Urothelium cell line (cell line): ENCODE measurements around the gene RABIF.
"Not testable (repeated sequence)": the region's sequence is repeated elsewhere in the genome, so short reads cannot be mapped to it uniquely, and the experiment has no call there.

ENCODE experiments used
- DNase-seq: peaks from one replicate; pipeline ENCODE4 v3.0.0; 2011; ENCODE audit warnings: low spot score, mixed read lengths
- FAIRE-seq: peaks from 2 replicates; lab custom pipeline; 2011; peaks lifted over from hg19 to GRCh38; lab: Jason Lieb, UNC

The RABIF gene

DNA sequence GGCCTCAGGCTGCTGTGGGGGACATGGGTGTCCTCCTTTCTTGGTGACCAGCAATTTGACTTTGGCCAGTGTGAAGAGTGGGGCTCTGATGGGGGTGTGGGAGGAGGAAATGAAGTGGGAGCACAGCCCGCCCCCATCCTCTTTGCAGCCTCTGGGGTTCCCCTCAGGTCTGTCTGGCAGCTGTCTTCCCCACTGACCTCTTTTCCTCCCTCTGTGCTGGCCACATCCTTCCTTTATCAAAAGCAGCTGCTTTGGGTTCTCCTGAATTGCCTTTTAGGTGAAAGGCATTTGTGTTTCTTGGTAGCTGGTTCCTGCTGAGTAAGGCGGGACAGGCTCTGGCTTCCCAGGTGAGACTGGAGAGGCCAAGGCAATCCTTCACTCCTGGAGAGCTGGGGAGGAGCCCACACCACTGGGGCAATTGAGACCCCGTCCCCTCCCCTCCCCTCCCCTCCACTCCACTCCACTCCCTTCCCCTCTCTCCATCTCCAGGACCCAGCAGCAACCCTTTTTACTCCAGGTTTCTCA, 53.3 kb downstream of the RABIF start:
- FAIRE-seq (no peak), DNase-seq (no peak)

DNA sequence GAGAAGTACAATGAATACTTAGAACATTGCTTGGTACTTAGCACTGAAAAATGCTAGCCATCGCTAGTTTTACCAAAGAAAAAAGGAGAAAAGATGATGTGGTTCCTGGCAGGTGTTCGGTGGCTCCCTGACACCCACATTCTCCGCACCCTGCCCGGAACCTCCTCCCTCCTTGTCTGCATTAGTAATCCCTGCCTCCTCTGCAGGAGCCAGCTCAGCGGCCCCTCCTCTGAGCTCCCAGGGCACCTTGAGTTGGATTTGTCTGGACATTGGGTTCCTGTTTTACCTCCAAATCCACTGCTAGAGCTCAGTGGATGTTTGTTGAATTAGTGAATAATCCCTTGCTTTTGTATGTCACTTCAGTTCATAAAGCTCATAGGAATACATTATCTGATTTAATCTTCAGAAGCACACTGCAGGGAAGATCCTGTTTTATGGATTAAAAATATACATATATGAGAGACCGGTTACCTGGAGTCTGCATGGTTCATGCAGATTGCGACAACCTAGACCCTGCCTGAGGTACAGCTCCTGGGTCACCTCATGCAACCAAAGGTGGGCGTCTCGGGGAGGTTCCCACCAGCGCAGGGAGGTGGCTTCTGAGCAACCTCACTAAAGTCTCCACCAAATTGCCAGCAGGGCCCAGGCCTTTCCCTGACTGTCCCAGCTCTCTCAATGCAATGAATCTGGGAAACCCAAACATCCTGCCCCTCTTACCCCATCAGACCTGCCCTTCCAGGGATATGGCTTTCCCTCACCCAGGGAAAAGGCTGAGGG, 54.0 kb downstream of the RABIF start:
- DNase-seq = no peak
- FAIRE-seq = no peak

DNA sequence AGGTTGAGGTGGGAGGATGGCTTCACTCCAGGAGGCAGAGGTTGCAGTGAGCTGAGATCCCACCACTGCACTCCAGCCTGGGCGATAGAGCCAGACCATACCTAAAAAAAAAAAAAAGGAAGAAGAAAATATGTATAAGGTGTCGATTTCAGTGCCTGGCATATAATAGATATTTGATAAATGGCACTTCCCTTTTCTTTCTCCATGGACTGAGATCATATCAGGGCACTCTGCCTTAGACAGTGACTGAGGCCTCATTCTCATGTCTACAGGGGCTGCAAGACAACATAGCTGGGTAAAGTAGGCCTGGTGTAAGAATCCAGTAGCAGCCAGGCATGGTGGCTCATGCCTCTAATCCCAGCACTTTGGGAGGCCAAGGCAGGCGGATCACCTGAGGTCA, 57.0 kb downstream of the RABIF start:
- FAIRE-seq = no peak
- no peak for DNase-seq

DNA sequence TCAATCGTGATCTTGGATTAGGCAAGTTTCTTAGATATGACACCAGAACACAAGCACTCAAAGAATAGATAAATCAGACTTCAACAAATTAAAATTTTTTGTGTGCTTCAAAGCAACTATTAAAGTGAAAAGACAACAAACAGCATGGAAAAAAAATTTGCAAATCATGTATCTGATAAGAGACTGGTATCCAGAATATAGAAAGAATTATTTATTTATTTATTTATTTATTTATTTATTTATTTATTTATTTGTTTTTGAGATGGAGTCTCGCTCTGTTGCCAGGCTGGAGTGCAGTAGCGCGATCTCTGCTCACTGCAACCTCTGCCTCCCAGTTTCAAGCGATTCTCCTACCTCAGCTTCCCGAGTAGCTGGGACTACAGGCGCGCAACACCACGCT, 59.7 kb downstream of the RABIF start:
- not testable (repeated sequence) for FAIRE-seq, DNase-seq
